Measurements from ENCODE around the gene FAM187B. TPM values are rescaled to one million over a fixed set of nuclear protein-coding genes. Genes with fewer than 3 reads are reported as not detected.

The FAM187B gene
- polyA plus RNA-seq, 1 donor (not counting 4 experiments of a cell fraction or from before 2014, with no cell fraction given), result not detected

- peaks cover 13% of the 10 kb centered on the region for H3K4me1 ChIP-seq (ENCODE audit: control insufficient read depth, extremely low read depth, insufficient read depth, low read length)
- no peak for TF ChIP-seq EZH2 (IDR thresholded peaks at IDR 0.05; ENCODE audit: low read length)
- H3K79me2 ChIP-seq (ENCODE audit: control insufficient read depth, insufficient read depth, low read length), result peaks cover 28% of the 10 kb centered on the region
- H3K9me3 ChIP-seq (ENCODE audit: control insufficient read depth, low read depth, low read length), result no peaks in the 10 kb centered on the region
- H2AFZ ChIP-seq (ENCODE audit: control insufficient read depth, low read length), result no peak overlapping the region
- DNase-seq (ENCODE audit: low read depth, low spot score) (no peak), FAIRE-seq (no peak)
- peaks cover 2% of the 10 kb centered on the region for H4K20me1 ChIP-seq (ENCODE audit: control insufficient read depth, extremely low read depth, insufficient read depth, low read length)
- dilution Hi-C loops (cut with MboI; ENCODE audit: extremely low pct_ligation_motif_present, low sequenced_read_pairs), result no loop called here
- H3K9ac ChIP-seq (ENCODE audit: control insufficient read depth, extremely low read depth, insufficient read depth, low read length), result no peak overlapping the region
- H3K4me3 ChIP-seq (ENCODE audit: control insufficient read depth in 2 of 3, extremely low read depth in 1 of 3, insufficient read depth in 2 of 3, low read depth in 1 of 3, low read length in 3 of 3), result no peak overlapping the region
- H3K36me3 ChIP-seq (ENCODE audit: control insufficient read depth in 2 of 2, extremely low read depth in 1 of 2, insufficient read depth in 2 of 2, low read length in 2 of 2), result peaks cover 4 to 5% of the 10 kb centered on the region in 2 experiments
- no peak overlapping the region for H3K27ac ChIP-seq (ENCODE audit: control insufficient read depth, insufficient read depth, low read length)
- H3K9me1 ChIP-seq (ENCODE audit: control insufficient read depth, extremely low read depth, insufficient read depth, low read length), result no peaks in the 10 kb centered on the region
- no peaks in the 10 kb centered on the region for H3K27me3 ChIP-seq (ENCODE audit: control insufficient read depth, extremely low read depth, insufficient read depth, low read length)
- H3K4me2 ChIP-seq (ENCODE audit: control insufficient read depth, extremely low read depth, insufficient read depth, low read depth, low read length), result no peak overlapping the region
These were observed 18.0 kb upstream of the FAM187B start for GRCh38 chr19:35246466-35247092.

- no peak for DNase-seq (ENCODE audit: low read depth, low spot score)
These were observed 12.9 kb upstream of the FAM187B start for GRCh38 chr19:35241417-35241816.

More at GRCh38 chr19:35241417-35241816, 12.9 kb upstream of the FAM187B start:
- no peak for FAIRE-seq
- dilution Hi-C loops (cut with MboI; ENCODE audit: extremely low pct_ligation_motif_present, low sequenced_read_pairs), result no loop called here
- H3K4me1 ChIP-seq (ENCODE audit: control insufficient read depth, extremely low read depth, insufficient read depth, low read length), result no peaks in the 10 kb centered on the region
- no peak overlapping the region for H3K4me3 ChIP-seq (ENCODE audit: control insufficient read depth in 2 of 3, extremely low read depth in 1 of 3, insufficient read depth in 2 of 3, low read depth in 1 of 3, low read length in 3 of 3)
- no peak for TF ChIP-seq CTCF (optimal IDR thresholded peaks at IDR 0.05 in 1 of 3, IDR thresholded peaks at IDR 0.05 in 1 of 3, conservative IDR thresholded peaks at IDR 0.05 in 1 of 3; ENCODE audit: extremely low read depth in 1 of 3, insufficient read depth in 2 of 3, low read length in 3 of 3)
- TF ChIP-seq EZH2 (IDR thresholded peaks at IDR 0.05; ENCODE audit: low read length), result no peak
- H4K20me1 ChIP-seq (ENCODE audit: control insufficient read depth, extremely low read depth, insufficient read depth, low read length), result no peaks in the 10 kb centered on the region
- no peaks in the 10 kb centered on the region for H3K79me2 ChIP-seq (ENCODE audit: control insufficient read depth, insufficient read depth, low read length)
- no peaks in the 10 kb centered on the region for H3K36me3 ChIP-seq (ENCODE audit: control insufficient read depth in 2 of 2, extremely low read depth in 1 of 2, insufficient read depth in 2 of 2, low read length in 2 of 2)
- no peaks in the 10 kb centered on the region for H3K27me3 ChIP-seq (ENCODE audit: control insufficient read depth, extremely low read depth, insufficient read depth, low read length)
- no peak overlapping the region for H3K9ac ChIP-seq (ENCODE audit: control insufficient read depth, extremely low read depth, insufficient read depth, low read length)
- no peak overlapping the region for H3K27ac ChIP-seq (ENCODE audit: control insufficient read depth, insufficient read depth, low read length)
- H3K9me3 ChIP-seq (ENCODE audit: control insufficient read depth, low read depth, low read length), result no peaks in the 10 kb centered on the region
- no peak overlapping the region for H2AFZ ChIP-seq (ENCODE audit: control insufficient read depth, low read length)
- no peaks in the 10 kb centered on the region for H3K9me1 ChIP-seq (ENCODE audit: control insufficient read depth, extremely low read depth, insufficient read depth, low read length)
- H3K4me2 ChIP-seq (ENCODE audit: control insufficient read depth, extremely low read depth, insufficient read depth, low read depth, low read length), result no peak overlapping the region
